HepG2 (cell line): Measurements from ENCODE around the gene HIRA. TPM values are rescaled to one million over a fixed set of nuclear protein-coding genes. Genes with fewer than 3 reads are reported as not detected.
A peak's percentile ranks its signal among the peaks of the same experiment; 100 is the strongest.

ENCODE experiments used
- ATAC-seq: fragments of 200-7000 bp; cut with Tn5 transposase; 3 replicates; pipeline ENCODE4 v1.9.1; 2020; ENCODE audit warnings: mild to moderate bottlenecking, moderate library complexity
- BruUV-seq: library from RNA; stranded (reverse); fragments of 400-500 nt; replicated peaks from 2 replicates; lab custom pipeline; 2021; lab: Mats Ljungman, UMichigan
- CTCF ChIA-PET: fragments of 300-600 bp; formaldehyde crosslinking; extraction: SDS; loops from one replicate; lab custom pipeline; 2021; ENCODE audit warnings: low total read pairs, inconsistent platforms, low intra/inter-chr PET ratio; lab: Yijun Ruan, JAX
- POLR2A ChIA-PET: fragments of 350-600 bp; sonication (Branson Sonifier 250); formaldehyde crosslinking; loops from one replicate; lab custom pipeline; 2020; ENCODE audit warnings: antibody characterized with exemption, inconsistent platforms; lab: Yijun Ruan, JAX
- DNase-seq: peaks from one replicate; pipeline ENCODE4 v3.0.0-alpha.2; 2015; ENCODE audit warnings: low spot score
- FAIRE-seq: peaks from 3 replicates; lab custom pipeline; 2011; peaks lifted over from hg19 to GRCh38; lab: Jason Lieb, UNC
- H2AFZ ChIP-seq: one replicate; pipeline ENCODE4 v1.6.1; 2011; ENCODE audit warnings: low read length, inconsistent platforms
- H3K27ac ChIP-seq: fragments of 300-600 bp; 3 replicates; pipeline ENCODE4 v1.8.0; 2011; ENCODE audit warnings: mixed run types, mild to moderate bottlenecking, mixed read lengths, low read length, inconsistent platforms; ENCODE audit not compliant: insufficient read depth; ENCODE audit errors: extremely low read length
- H3K27me3 ChIP-seq, 2 experiments: fragments of 200-600 bp in 1 of 2; 2 replicates in 1 of 2; 3 replicates in 1 of 2; pipeline versions ENCODE4 v1.6.0 to v1.8.0; 2011; ENCODE audit warnings: low read length in 2 of 2, mild to moderate bottlenecking in 2 of 2, moderate library complexity in 2 of 2, inconsistent platforms in 1 of 2; ENCODE audit not compliant: insufficient read depth in 2 of 2, control insufficient read depth in 1 of 2
- H3K36me3 ChIP-seq, 2 experiments: fragments of 200-600 bp in 1 of 2; replicated peaks in 1 of 2; 2 replicates in 1 of 2; 3 replicates in 1 of 2; pipeline versions ENCODE4 v1.5.1 to v1.8.0; 2011; ENCODE audit warnings: low read length in 2 of 2, inconsistent platforms in 1 of 2; ENCODE audit not compliant: insufficient read depth in 2 of 2, control insufficient read depth in 1 of 2
- H3K4me1 ChIP-seq: 2 replicates; pipeline ENCODE4 v1.5.1; 2012; ENCODE audit warnings: low read length, inconsistent platforms; ENCODE audit not compliant: insufficient read depth
- H3K4me2 ChIP-seq: 2 replicates; pipeline ENCODE4 v1.6.0; 2011; ENCODE audit warnings: low read depth, low read length, inconsistent platforms
- H3K4me3 ChIP-seq, 3 experiments: fragments of 200-600 bp in 1 of 3; sonication (generic), shearing (Covaris generic) in 1 of 3; replicated peaks in 1 of 3; 2 replicates each; pipeline ENCODE4 v1.5.1; 2011 to 2016; ENCODE audit warnings: low read length in 3 of 3, inconsistent platforms in 2 of 3, low read depth in 2 of 3, mild to moderate bottlenecking in 2 of 3, control low read depth in 1 of 3, mixed read lengths in 1 of 3; ENCODE audit not compliant: insufficient read depth in 1 of 3
- H3K79me2 ChIP-seq: one replicate; pipeline ENCODE4 v1.6.1; 2011; ENCODE audit warnings: low read length, inconsistent platforms; ENCODE audit not compliant: insufficient read depth
- H3K9ac ChIP-seq: 2 replicates; pipeline ENCODE4 v1.6.0; 2011; ENCODE audit warnings: mild to moderate bottlenecking, low read depth, low read length, inconsistent platforms; ENCODE audit not compliant: insufficient read depth
- H3K9me3 ChIP-seq: 2 replicates; pipeline ENCODE4 v1.5.1; 2012; ENCODE audit warnings: mild to moderate bottlenecking, low read length
- H4K20me1 ChIP-seq: 2 replicates; pipeline ENCODE4 v1.6.0; 2011; ENCODE audit warnings: inconsistent platforms, mild to moderate bottlenecking, low read length, moderate library complexity; ENCODE audit not compliant: insufficient read depth
- AGO2 ChIP-seq: fragments of 200-400 bp; formaldehyde crosslinking; optimal IDR thresholded peaks from 2 replicates; pipeline ENCODE3; 2017; ENCODE audit warnings: mild to moderate bottlenecking, low read depth, low read length, moderate library complexity
- BRCA1 ChIP-seq: sonication (generic); formaldehyde crosslinking; IDR thresholded peaks from 2 replicates; pipeline ENCODE4 v1.4.0; 2020; ENCODE audit warnings: missing genetic modification reagents
- HNRNPLL ChIP-seq: fragments of 200-400 bp; formaldehyde crosslinking; IDR thresholded peaks from 2 replicates; pipeline ENCODE4 v1.6.1; 2017; ENCODE audit warnings: mild to moderate bottlenecking, low read depth, low read length; ENCODE audit not compliant: poor library complexity, severe bottlenecking
- MTERF4 ChIP-seq: sonication (generic); formaldehyde crosslinking; IDR thresholded peaks from 2 replicates; pipeline ENCODE4 v1.8.0; 2023; ENCODE audit warnings: mild to moderate bottlenecking, missing genetic modification reagents
- SPEN ChIP-seq: sonication (generic); formaldehyde crosslinking; IDR thresholded peaks from 2 replicates; pipeline ENCODE4 v1.5.1; 2020; ENCODE audit warnings: low read depth, mild to moderate bottlenecking, missing genetic modification reagents
- ZNF382 ChIP-seq: sonication (generic); formaldehyde crosslinking; IDR thresholded peaks from 2 replicates; pipeline ENCODE4 v1.5.0; 2020; ENCODE audit warnings: missing genetic modification reagents, mild to moderate bottlenecking, borderline replicate concordance
- ZNF788 ChIP-seq: sonication (generic); formaldehyde crosslinking; IDR thresholded peaks from 2 replicates; pipeline ENCODE4 v1.5.0; 2020; ENCODE audit warnings: mild to moderate bottlenecking, missing genetic modification reagents, borderline replicate concordance
- WGBS: methylation state at CpG from one replicate; pipeline ENCODE4 v1.1.6; 2017; ENCODE audit warnings: low lambda C conversion rate; 5-methylcytosine and 5-hydroxymethylcytosine counted together
- in situ Hi-C: cut with HindIII; loops from 2 replicates; pipeline ENCODE4 v1.10.0; 2017; ENCODE audit warnings: low pct_unique_long_range_greater_than_20kb; ENCODE audit not compliant: extremely low pct_ligation_motif_present
- intact Hi-C: fragments of 100-400 bp; cut with micrococcal nuclease; formaldehyde crosslinking; loops from one replicate; pipeline ENCODE4 v1.10.0; 2022; ENCODE audit not compliant: unreplicated experiment
- polyA plus RNA-seq, 8 experiments: library from polyadenylated mRNA; depleted of rRNA in 3 of 8; stranded (reverse) in 7 of 8; unstranded in 1 of 8; fragments of >200 nt; fragmentation: Illumina TruSeq in 4 of 8; extraction: Trizol in 4 of 8; gene quantifications; 2 replicates each; pipeline versions ENCODE4 v1.2.1 to v1.2.3, GENCODE V29; 2011 to 2016; ENCODE audit warnings: low read depth in 4 of 8, missing spikeins in 1 of 8, mixed read lengths in 1 of 8; ENCODE audit not compliant: insufficient read depth in 1 of 8
- total RNA-seq, 5 experiments: library from RNA; depleted of rRNA; stranded (reverse); fragments of >200 nt; fragmentation: Illumina TruSeq; extraction: Trizol; gene quantifications; 2 replicates each; pipeline ENCODE4 v1.2.3, GENCODE V29; 2016; ENCODE audit warnings: low read depth in 1 of 5

Gene HIRA
- total and polyA plus RNA-seq, 2 of the 13 experiments (the other 11 are each of a cell fraction or from before 2014, with no cell fraction given) = 21.5 to 29.2 TPM

GRCh38 chr22:19356708-19357269 is 74.7 kb downstream of the HIRA start:
- intact Hi-C loops = no loop called here
- Histone ChIP-seq H3K9ac (no peak overlapping the region), H3K4me2 (no peak overlapping the region)
- no TSS peak for BruUV-seq
- no peak for DNase-seq
- CTCF ChIA-PET = no interaction called here
- TF ChIP-seq BRCA1 (CRISPR knock-in tag) (no peak), HNRNPLL (no peak), ZNF382 (no peak), SPEN (CRISPR knock-in tag) (no peak), MTERF4 (no peak), AGO2 (peak; percentile 39), ZNF788 (no peak)
- TF ChIP-seq, all 625 proteins: peak for 1
- no peaks in the 10 kb centered on the region for H4K20me1 ChIP-seq
- no peak overlapping the region for H3K27ac ChIP-seq
- peaks cover 48 to 95% of the 10 kb centered on the region in 2 experiments for H3K36me3 ChIP-seq
- no peak overlapping the region for H3K4me3 ChIP-seq
- no peaks in the 10 kb centered on the region for H3K9me3 ChIP-seq
- 98% methylated on average over 8 of the region's 8 CpGs for WGBS
- ATAC-seq = no peak
- POLR2A ChIA-PET = no interaction called here
- H3K27me3 ChIP-seq = no peaks in the 10 kb centered on the region
- H3K79me2 ChIP-seq = no peaks in the 10 kb centered on the region
- in situ Hi-C loops = no loop called here
- no peak overlapping the region for H2AFZ ChIP-seq
- no peak for FAIRE-seq
- H3K4me1 ChIP-seq = no peaks in the 10 kb centered on the region
